GM18499 (cell line): ENCODE measurements around the gene CD81.
"Not testable (repeated sequence)": the region's sequence is repeated elsewhere in the genome, so short reads cannot be mapped to it uniquely, and the experiment has no call there.

ENCODE experiments used
- ATAC-seq: cut with Tn5 transposase; IDR thresholded peaks from one replicate; pipeline ENCODE4 v1.9.1; 2021; ENCODE audit warnings: moderate number of reproducible peaks; ENCODE audit not compliant: insufficient read depth, unreplicated experiment

CD81 gene

GRCh38 chr11:2355000-2355644 lies 22.0 kb upstream of the CD81 start:
- no peak for ATAC-seq

GRCh38 chr11:2357246-2357645 lies 19.9 kb upstream of the CD81 start:
- no peak for ATAC-seq

- not testable (repeated sequence) for ATAC-seq
These were observed 19.5 kb upstream of the CD81 start for GRCh38 chr11:2357651-2358050.

- ATAC-seq, result no peak
These were observed 18.2 kb upstream of the CD81 start for GRCh38 chr11:2358754-2359442.

GRCh38 chr11:2359557-2359956 lies 17.6 kb upstream of the CD81 start:
- ATAC-seq, result no peak

GRCh38 chr11:2360081-2360642 lies 16.9 kb upstream of the CD81 start:
- ATAC-seq, result no peak

GRCh38 chr11:2361565-2361964 lies 15.5 kb upstream of the CD81 start:
- ATAC-seq, result no peak

- ATAC-seq, result no peak
These were observed 14.7 kb upstream of the CD81 start for GRCh38 chr11:2362414-2362813.

- ATAC-seq, result no peak
These were observed 14.0 kb upstream of the CD81 start for GRCh38 chr11:2363130-2363529.

- ATAC-seq, result no peak
These were observed 13.3 kb upstream of the CD81 start for GRCh38 chr11:2363577-2364370.

- ATAC-seq, result not testable (repeated sequence)
These were observed 12.7 kb upstream of the CD81 start for GRCh38 chr11:2364386-2364785.

GRCh38 chr11:2365571-2366210 lies 11.4 kb upstream of the CD81 start:
- no peak for ATAC-seq

- no peak for ATAC-seq
These were observed 10.8 kb upstream of the CD81 start for GRCh38 chr11:2366276-2366675.

- no peak for ATAC-seq
These were observed 10.4 kb upstream of the CD81 start for GRCh38 chr11:2366733-2367132.

- no peak for ATAC-seq
These were observed 9.6 kb upstream of the CD81 start for GRCh38 chr11:2367266-2368160.

- ATAC-seq, result no peak
These were observed 8.8 kb upstream of the CD81 start for GRCh38 chr11:2368178-2368850.

- no peak for ATAC-seq
These were observed 8.3 kb upstream of the CD81 start for GRCh38 chr11:2368851-2369180.

- ATAC-seq, result no peak
These were observed 7.8 kb upstream of the CD81 start for GRCh38 chr11:2369320-2369719.

GRCh38 chr11:2369896-2370295 lies 7.2 kb upstream of the CD81 start:
- ATAC-seq, result no peak
